Stimulated activated CD8-positive, alpha-beta memory T cell treated with anti-CD3 and anti-CD28 coated beads, Interleukin-12 subunit alpha, Interleukin-12 subunit beta, amount 100 ng/mL, for 4 hours (primary cell): ENCODE data around the gene OTOS.

Experiments
- DNase-seq: peaks from one replicate; pipeline ENCODE4 v3.0.0-alpha.2; 2020; ENCODE audit warnings: low read depth

The OTOS gene

GRCh38 chr2:240140511-240140910, at the start of gene OTOS:
TSS of gene OTOS (minus strand) at chr2:240140658. CDS start at chr2:240140326, 332 bp downstream.
- no peak for DNase-seq

- no peak for DNase-seq
Measured at GRCh38 chr2:240189686-240190085, 49.2 kb upstream of the OTOS start.

GRCh38 chr2:240187989-240188590, 47.6 kb upstream of the OTOS start:
- DNase-seq: no peak

- no peak for DNase-seq
Measured at GRCh38 chr2:240186191-240186725, 45.8 kb upstream of the OTOS start.

GRCh38 chr2:240184656-240185055, 44.2 kb upstream of the OTOS start:
- DNase-seq: no peak

GRCh38 chr2:240183875-240184590, 43.6 kb upstream of the OTOS start:
- no peak for DNase-seq

- no peak for DNase-seq
Measured at GRCh38 chr2:240183006-240183874, 42.8 kb upstream of the OTOS start.

- DNase-seq: no peak
Measured at GRCh38 chr2:240182476-240182875, 42.0 kb upstream of the OTOS start.

GRCh38 chr2:240182001-240182400, 41.5 kb upstream of the OTOS start:
- no peak for DNase-seq

- no peak for DNase-seq
Measured at GRCh38 chr2:240179941-240180666, 39.6 kb upstream of the OTOS start.

GRCh38 chr2:240179186-240179815, 38.8 kb upstream of the OTOS start:
- no peak for DNase-seq

- DNase-seq: no peak
Measured at GRCh38 chr2:240178564-240178963, 38.1 kb upstream of the OTOS start.

- DNase-seq: no peak
Measured at GRCh38 chr2:240174496-240174895, 34.0 kb upstream of the OTOS start.

- no peak for DNase-seq
Measured at GRCh38 chr2:240172071-240172895, 31.8 kb upstream of the OTOS start.

GRCh38 chr2:240170883-240171282, 30.4 kb upstream of the OTOS start:
- DNase-seq: no peak

GRCh38 chr2:240170354-240170735, 29.9 kb upstream of the OTOS start:
- no peak for DNase-seq

- no peak for DNase-seq
Measured at GRCh38 chr2:240169486-240170353, 29.3 kb upstream of the OTOS start.

- no peak for DNase-seq
Measured at GRCh38 chr2:240168546-240169361, 28.3 kb upstream of the OTOS start.

- DNase-seq: no peak
Measured at GRCh38 chr2:240168041-240168440, 27.6 kb upstream of the OTOS start.
